ENCODE data around the gene EPHB1. TPM values are rescaled to one million over a fixed set of nuclear protein-coding genes. Genes with fewer than 3 reads are reported as not detected.

The EPHB1 gene
- total RNA-seq, 4 donors from 2014 or later = 2.3 to 5.6 (median 4.6) TPM

- Histone ChIP-seq H3K27ac (no peak overlapping the region), H3K9me3 (no peaks in the 10 kb centered on the region), H3K27me3 (no peaks in the 10 kb centered on the region), H3K4me3 (replicated peaks in 1 of 3) (no peak overlapping the region), H3K4me1 (no peaks in the 10 kb centered on the region), H3K36me3 (no peaks in the 10 kb centered on the region)
- WGBS, 2 donors = 76 to 84% methylated on average over 7 of the region's 7 CpGs
- no peak for DNase-seq
- TF ChIP-seq POLR2A (IDR thresholded peaks at IDR 0.05) = no peak
- TF ChIP-seq, protein P1, sequence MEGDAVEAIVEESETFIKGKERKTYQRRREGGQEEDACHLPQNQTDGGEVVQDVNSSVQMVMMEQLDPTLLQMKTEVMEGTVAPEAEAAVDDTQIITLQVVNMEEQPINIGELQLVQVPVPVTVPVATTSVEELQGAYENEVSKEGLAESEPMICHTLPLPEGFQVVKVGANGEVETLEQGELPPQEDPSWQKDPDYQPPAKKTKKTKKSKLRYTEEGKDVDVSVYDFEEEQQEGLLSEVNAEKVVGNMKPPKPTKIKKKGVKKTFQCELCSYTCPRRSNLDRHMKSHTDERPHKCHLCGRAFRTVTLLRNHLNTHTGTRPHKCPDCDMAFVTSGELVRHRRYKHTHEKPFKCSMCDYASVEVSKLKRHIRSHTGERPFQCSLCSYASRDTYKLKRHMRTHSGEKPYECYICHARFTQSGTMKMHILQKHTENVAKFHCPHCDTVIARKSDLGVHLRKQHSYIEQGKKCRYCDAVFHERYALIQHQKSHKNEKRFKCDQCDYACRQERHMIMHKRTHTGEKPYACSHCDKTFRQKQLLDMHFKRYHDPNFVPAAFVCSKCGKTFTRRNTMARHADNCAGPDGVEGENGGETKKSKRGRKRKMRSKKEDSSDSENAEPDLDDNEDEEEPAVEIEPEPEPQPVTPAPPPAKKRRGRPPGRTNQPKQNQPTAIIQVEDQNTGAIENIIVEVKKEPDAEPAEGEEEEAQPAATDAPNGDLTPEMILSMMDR (IDR thresholded peaks at IDR 0.05) = no peak
- intact Hi-C loops (cut with DNase I) = no loop called here
Observed at GRCh38 chr3:134992180-134992579, 197.1 kb downstream of the EPHB1 start.

DNA sequence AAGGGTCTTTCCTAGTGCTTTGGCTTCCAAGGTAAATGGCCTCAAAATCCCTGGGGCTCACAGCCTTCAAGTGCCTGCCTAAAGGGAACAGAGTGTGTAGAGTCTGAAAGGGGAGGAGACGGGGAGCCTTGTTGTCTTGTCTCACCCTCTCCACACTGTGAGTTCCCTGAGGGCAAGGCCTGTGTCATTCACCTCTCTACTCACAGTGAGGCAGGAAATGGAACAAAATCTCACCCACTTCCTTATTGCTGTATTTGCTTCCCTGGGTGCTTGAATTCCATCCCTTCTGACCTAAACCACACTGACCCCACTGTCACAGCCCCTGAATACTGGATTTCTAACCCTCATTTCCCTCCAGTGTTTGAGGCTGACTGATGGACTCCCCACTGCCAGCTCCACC, 197.5 kb downstream of the EPHB1 start:
- Histone ChIP-seq H3K4me1 (no peaks in the 10 kb centered on the region), H3K36me3 (no peaks in the 10 kb centered on the region), H3K9me3 (no peaks in the 10 kb centered on the region), H3K27me3 (no peaks in the 10 kb centered on the region), H3K4me3 (replicated peaks in 1 of 3) (no peak overlapping the region), H3K27ac (no peak overlapping the region)
- 0 to 55% methylated on average over 1 of the region's 1 CpG for WGBS, 2 donors
- intact Hi-C loops (cut with DNase I) = no loop called here
- DNase-seq = no peak
- no peak for TF ChIP-seq POLR2A (IDR thresholded peaks at IDR 0.05)
- TF ChIP-seq, protein P1 (IDR thresholded peaks at IDR 0.05) = no peak

- WGBS, 2 donors = 60 to 73% methylated on average over 1 of the region's 1 CpG
- Histone ChIP-seq H3K4me3 (replicated peaks in 1 of 3) (no peak overlapping the region), H3K27ac (no peak overlapping the region), H3K36me3 (no peaks in the 10 kb centered on the region), H3K4me1 (no peaks in the 10 kb centered on the region), H3K27me3 (no peaks in the 10 kb centered on the region), H3K9me3 (no peaks in the 10 kb centered on the region)
- DNase-seq = no peak
- TF ChIP-seq, protein P1 (IDR thresholded peaks at IDR 0.05) = no peak
- no peak for TF ChIP-seq POLR2A (IDR thresholded peaks at IDR 0.05)
- intact Hi-C loops (cut with DNase I) = no loop called here
Observed at GRCh38 chr3:134993011-134993410, 198.0 kb downstream of the EPHB1 start.

- Histone ChIP-seq H3K9me3 (no peaks in the 10 kb centered on the region), H3K4me3 (replicated peaks in 1 of 3) (no peak overlapping the region), H3K27me3 (no peaks in the 10 kb centered on the region), H3K36me3 (no peaks in the 10 kb centered on the region), H3K4me1 (peaks cover 12 to 14% of the 10 kb centered on the region in 2 donors), H3K27ac (no peak overlapping the region)
- no peak for DNase-seq
- TF ChIP-seq, protein P1 (IDR thresholded peaks at IDR 0.05) = no peak
- TF ChIP-seq POLR2A (IDR thresholded peaks at IDR 0.05) = no peak
- intact Hi-C loops (cut with DNase I) = no loop called here
Observed at GRCh38 chr3:134998158-134998557, 203.1 kb downstream of the EPHB1 start.

GRCh38 chr3:134998855-134999254, 203.8 kb downstream of the EPHB1 start:
- Histone ChIP-seq H3K27me3 (no peaks in the 10 kb centered on the region), H3K27ac (no peak overlapping the region), H3K4me1 (peaks cover 12 to 14% of the 10 kb centered on the region in 2 donors), H3K36me3 (no peaks in the 10 kb centered on the region), H3K4me3 (replicated peaks in 1 of 3) (no peak overlapping the region), H3K9me3 (no peaks in the 10 kb centered on the region)
- DNase-seq = no peak
- WGBS, 2 donors = 81 to 87% methylated on average over 3 of the region's 3 CpGs
- intact Hi-C loops (cut with DNase I) = no loop called here
- TF ChIP-seq POLR2A (IDR thresholded peaks at IDR 0.05) = no peak
- TF ChIP-seq, protein P1 (IDR thresholded peaks at IDR 0.05) = no peak

Data from thyroid gland (tissue), 4 donors.